M059J (cell line): ENCODE measurements around the gene GALNT17. TPM values are rescaled to one million over a fixed set of nuclear protein-coding genes. Genes with fewer than 3 reads are reported as not detected.
A peak's percentile ranks its signal among the peaks of the same experiment; 100 is the strongest.

ENCODE experiments used
- DNase-seq: peaks from one replicate; pipeline ENCODE4 v3.0.0-alpha.2; 2012; ENCODE audit warnings: low read depth
- total RNA-seq: library from RNA; depleted of rRNA; stranded (reverse); fragments of >200 nt; shearing (Covaris generic); gene quantifications from 2 replicates; pipeline ENCODE4 v1.2.3, GENCODE V29; 2014

GALNT17 gene
- total RNA-seq, 1 experiment from 2014 or later = not detected

GRCh38 chr7:71498381-71498780 is 366.4 kb downstream of the GALNT17 start:
- no peak for DNase-seq

GRCh38 chr7:71504697-71505441 is 372.9 kb downstream of the GALNT17 start:
- no peak for DNase-seq

- no peak for DNase-seq
Observed at GRCh38 chr7:71506822-71507221, 374.9 kb downstream of the GALNT17 start.

- DNase-seq = no peak
Observed at GRCh38 chr7:71507680-71508602, 376.0 kb downstream of the GALNT17 start.

GRCh38 chr7:71509381-71509780 is 377.4 kb downstream of the GALNT17 start:
- no peak for DNase-seq

GRCh38 chr7:71511361-71511807 is 379.4 kb downstream of the GALNT17 start:
- DNase-seq = no peak

- no peak for DNase-seq
Observed at GRCh38 chr7:71517940-71518699, 386.2 kb downstream of the GALNT17 start.

- DNase-seq = no peak
Observed at GRCh38 chr7:71518880-71519279, 386.9 kb downstream of the GALNT17 start.

- no peak for DNase-seq
Observed at GRCh38 chr7:71521506-71521905, 389.6 kb downstream of the GALNT17 start.

- DNase-seq = no peak
Observed at GRCh38 chr7:71526106-71526505, 394.2 kb downstream of the GALNT17 start.

- DNase-seq = no peak
Observed at GRCh38 chr7:71527213-71527612, 395.3 kb downstream of the GALNT17 start.

- no peak for DNase-seq
Observed at GRCh38 chr7:71535616-71536015, 403.7 kb downstream of the GALNT17 start.

- DNase-seq = no peak
Observed at GRCh38 chr7:71538210-71538609, 406.3 kb downstream of the GALNT17 start.

- DNase-seq = no peak
Observed at GRCh38 chr7:71539615-71540014, 407.7 kb downstream of the GALNT17 start.

- DNase-seq = no peak
Observed at GRCh38 chr7:71541707-71542353, 409.9 kb downstream of the GALNT17 start.

- no peak for DNase-seq
Observed at GRCh38 chr7:71543396-71543795, 411.5 kb downstream of the GALNT17 start.

GRCh38 chr7:71544816-71545215 is 412.9 kb downstream of the GALNT17 start:
- DNase-seq = no peak

- DNase-seq = no peak
Observed at GRCh38 chr7:71547426-71547825, 415.5 kb downstream of the GALNT17 start.

GRCh38 chr7:71548746-71549145 is 416.8 kb downstream of the GALNT17 start:
- peak; percentile 33 for DNase-seq

GRCh38 chr7:71553306-71553705 is 421.4 kb downstream of the GALNT17 start:
- DNase-seq = no peak

GRCh38 chr7:71555758-71556157 is 423.8 kb downstream of the GALNT17 start:
- DNase-seq = no peak
